Activated CD8-positive, alpha-beta T cell treated with anti-CD3 and anti-CD28 coated beads for 36 hours (primary cell): ENCODE data around the gene ZBTB2. TPM values are rescaled to one million over a fixed set of nuclear protein-coding genes. Genes with fewer than 3 reads are reported as not detected.

Experiments used
- ATAC-seq: fragments of 200-7000 bp; cut with Tn5 transposase; one replicate; pipeline ENCODE4 v1.10.0; 2021; ENCODE audit warnings: mild to moderate bottlenecking, moderate library complexity
- CTCF ChIA-PET: fragments of 350-600 bp; sonication (Branson Sonifier 250); formaldehyde crosslinking; loops from one replicate; lab custom pipeline; 2021; ENCODE audit warnings: antibody characterized with exemption; lab: Charles Lee
- POLR2A ChIA-PET: fragments of 350-600 bp; sonication (Branson Sonifier 250); formaldehyde crosslinking; loops from one replicate; lab custom pipeline; 2021; ENCODE audit warnings: antibody characterized with exemption; lab: Charles Lee
- DNase-seq: peaks from one replicate; pipeline ENCODE4 v3.0.0-alpha.2; 2020
- H3K27ac Mint-ChIP-seq: one replicate; pipeline ENCODE4 v1.8.0; 2021; ENCODE audit warnings: mild to moderate bottlenecking, mixed read lengths
- H3K27me3 Mint-ChIP-seq: one replicate; pipeline ENCODE4 v1.8.0; 2021; ENCODE audit warnings: mixed read lengths
- H3K36me3 Mint-ChIP-seq: one replicate; pipeline ENCODE4 v1.8.0; 2021; ENCODE audit warnings: low read depth, mixed read lengths
- H3K4me1 Mint-ChIP-seq: one replicate; pipeline ENCODE4 v1.8.0; 2021; ENCODE audit warnings: low read depth, mixed read lengths
- H3K4me3 Mint-ChIP-seq: one replicate; pipeline ENCODE4 v1.8.0; 2021; ENCODE audit warnings: mild to moderate bottlenecking, moderate library complexity, mixed read lengths
- H3K9me3 Mint-ChIP-seq: one replicate; pipeline ENCODE4 v1.8.0; 2021; ENCODE audit warnings: mixed read lengths
- intact Hi-C: fragments of 100-400 bp; cut with micrococcal nuclease; formaldehyde crosslinking; loops from one replicate; pipeline ENCODE4 v1.10.0; 2022
- total RNA-seq, 2 experiments: library from RNA; stranded (reverse); gene quantifications; one replicate each; pipeline ENCODE4 v1.2.3, GENCODE V29; 2021
- TF ChIP-seq, protein P1 (sequence below): fragments of 200-600 bp; IDR thresholded peaks from one replicate; pipeline ENCODE4 v1.8.0; 2022; ENCODE audit warnings: antibody characterized with exemption, mild to moderate bottlenecking

Gene ZBTB2
- total RNA-seq, 2 experiments from 2014 or later, result 16.5 to 16.7 TPM

DNA sequence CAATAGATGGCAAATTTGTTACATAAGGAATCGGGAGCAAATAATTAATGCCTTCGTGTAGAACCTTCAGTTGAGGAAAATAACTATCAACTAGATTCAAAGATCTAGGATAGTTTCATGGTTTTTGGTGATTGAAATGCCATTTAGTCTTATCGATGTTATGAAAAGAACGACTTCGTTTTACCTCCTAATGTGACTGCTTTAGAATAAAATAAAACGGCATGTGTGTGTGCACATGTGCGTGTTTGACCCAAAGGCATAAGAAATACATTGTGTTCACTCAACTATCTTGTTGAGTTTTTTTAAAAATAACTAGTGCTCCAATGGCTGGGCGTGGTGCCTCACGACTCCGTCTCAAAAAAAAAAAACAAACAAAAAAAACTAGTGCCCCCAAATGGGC is 37.6 kb downstream of the ZBTB2 start:
- Mint-ChIP-seq H3K36me3 (no peaks in the 10 kb centered on the region), H3K9me3 (no peaks in the 10 kb centered on the region), H3K4me1 (peaks cover 10% of the 10 kb centered on the region), H3K27me3 (no peaks in the 10 kb centered on the region), H3K4me3 (no peak overlapping the region), H3K27ac (no peak overlapping the region)
- CTCF ChIA-PET, result interaction anchor here (0.7 kb wide), 1 partner anchor 462 kb away, joined by 3 read pairs; no protein-coding TSS in a partner anchor
- POLR2A ChIA-PET, result no interaction called here
- intact Hi-C loops, result no loop called here
- TF ChIP-seq, protein P1, sequence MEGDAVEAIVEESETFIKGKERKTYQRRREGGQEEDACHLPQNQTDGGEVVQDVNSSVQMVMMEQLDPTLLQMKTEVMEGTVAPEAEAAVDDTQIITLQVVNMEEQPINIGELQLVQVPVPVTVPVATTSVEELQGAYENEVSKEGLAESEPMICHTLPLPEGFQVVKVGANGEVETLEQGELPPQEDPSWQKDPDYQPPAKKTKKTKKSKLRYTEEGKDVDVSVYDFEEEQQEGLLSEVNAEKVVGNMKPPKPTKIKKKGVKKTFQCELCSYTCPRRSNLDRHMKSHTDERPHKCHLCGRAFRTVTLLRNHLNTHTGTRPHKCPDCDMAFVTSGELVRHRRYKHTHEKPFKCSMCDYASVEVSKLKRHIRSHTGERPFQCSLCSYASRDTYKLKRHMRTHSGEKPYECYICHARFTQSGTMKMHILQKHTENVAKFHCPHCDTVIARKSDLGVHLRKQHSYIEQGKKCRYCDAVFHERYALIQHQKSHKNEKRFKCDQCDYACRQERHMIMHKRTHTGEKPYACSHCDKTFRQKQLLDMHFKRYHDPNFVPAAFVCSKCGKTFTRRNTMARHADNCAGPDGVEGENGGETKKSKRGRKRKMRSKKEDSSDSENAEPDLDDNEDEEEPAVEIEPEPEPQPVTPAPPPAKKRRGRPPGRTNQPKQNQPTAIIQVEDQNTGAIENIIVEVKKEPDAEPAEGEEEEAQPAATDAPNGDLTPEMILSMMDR, result no peak
- ATAC-seq, result no peak
- no peak for DNase-seq

DNA sequence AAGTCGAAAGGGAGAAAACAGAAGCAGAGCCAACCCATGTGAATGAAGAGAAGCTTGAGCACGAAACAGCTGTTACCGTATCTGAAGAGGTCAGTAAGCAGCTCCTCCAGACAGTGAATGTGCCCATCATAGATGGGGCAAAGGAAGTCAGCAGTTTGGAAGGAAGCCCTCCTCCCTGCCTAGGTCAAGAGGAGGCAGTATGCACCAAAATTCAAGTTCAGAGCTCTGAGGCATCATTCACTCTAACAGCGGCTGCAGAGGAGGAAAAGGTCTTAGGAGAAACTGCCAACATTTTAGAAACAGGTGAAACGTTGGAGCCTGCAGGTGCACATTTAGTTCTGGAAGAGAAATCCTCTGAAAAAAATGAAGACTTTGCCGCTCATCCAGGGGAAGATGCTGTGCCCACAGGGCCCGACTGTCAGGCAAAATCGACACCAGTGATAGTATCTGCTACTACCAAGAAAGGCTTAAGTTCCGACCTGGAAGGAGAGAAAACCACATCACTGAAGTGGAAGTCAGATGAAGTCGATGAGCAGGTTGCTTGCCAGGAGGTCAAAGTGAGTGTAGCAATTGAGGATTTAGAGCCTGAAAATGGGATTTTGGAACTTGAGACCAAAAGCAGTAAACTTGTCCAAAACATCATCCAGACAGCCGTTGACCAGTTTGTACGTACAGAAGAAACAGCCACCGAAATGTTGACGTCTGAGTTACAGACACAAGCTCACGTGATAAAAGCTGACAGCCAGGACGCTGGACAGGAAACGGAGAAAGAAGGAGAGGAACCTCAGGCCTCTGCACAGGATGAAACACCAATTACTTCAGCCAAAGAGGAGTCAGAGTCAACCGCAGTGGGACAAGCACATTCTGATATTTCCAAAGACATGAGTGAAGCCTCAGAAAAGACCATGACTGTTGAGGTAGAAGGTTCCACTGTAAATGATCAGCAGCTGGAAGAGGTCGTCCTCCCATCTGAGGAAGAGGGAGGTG is 38.7 kb downstream of the ZBTB2 start:
- no peak for ATAC-seq
- POLR2A ChIA-PET, result interaction anchor here (1.3 kb wide), 1 partner anchor 16 kb away, joined by 3 read pairs; no protein-coding TSS in a partner anchor
- Mint-ChIP-seq H3K4me1 (peaks cover under 1% of the 10 kb centered on the region), H3K9me3 (no peaks in the 10 kb centered on the region), H3K36me3 (no peaks in the 10 kb centered on the region), H3K4me3 (no peak overlapping the region), H3K27me3 (no peaks in the 10 kb centered on the region), H3K27ac (no peak overlapping the region)
- no peak for DNase-seq
- TF ChIP-seq, protein P1, result no peak
- CTCF ChIA-PET, result interaction anchor here (1.4 kb wide), 1 partner anchor 29 kb away, joined by 6 read pairs; no protein-coding TSS in a partner anchor
- intact Hi-C loops, result no loop called here

DNA sequence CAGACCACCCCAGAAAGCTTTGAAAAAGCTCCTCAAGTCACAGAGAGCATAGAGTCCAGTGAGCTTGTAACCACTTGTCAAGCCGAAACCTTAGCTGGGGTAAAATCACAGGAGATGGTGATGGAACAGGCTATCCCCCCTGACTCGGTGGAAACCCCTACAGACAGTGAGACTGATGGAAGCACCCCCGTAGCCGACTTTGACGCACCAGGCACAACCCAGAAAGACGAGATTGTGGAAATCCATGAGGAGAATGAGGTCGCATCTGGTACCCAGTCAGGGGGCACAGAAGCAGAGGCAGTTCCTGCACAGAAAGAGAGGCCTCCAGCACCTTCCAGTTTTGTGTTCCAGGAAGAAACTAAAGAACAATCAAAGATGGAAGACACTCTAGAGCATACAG is 39.6 kb downstream of the ZBTB2 start:
- ChIA-PET POLR2A (interaction anchor here (1.3 kb wide), 1 partner anchor 17 kb away, joined by 3 read pairs; no protein-coding TSS in a partner anchor), CTCF (interaction anchor here (1.3 kb wide), 1 partner anchor 27 kb away, joined by 6 read pairs; no protein-coding TSS in a partner anchor)
- H3K27me3 Mint-ChIP-seq, result no peaks in the 10 kb centered on the region
- no peaks in the 10 kb centered on the region for H3K4me1 Mint-ChIP-seq
- ATAC-seq (no peak), DNase-seq (no peak)
- TF ChIP-seq, protein P1, result no peak
- no peak overlapping the region for H3K27ac Mint-ChIP-seq
- H3K4me3 Mint-ChIP-seq, result no peak overlapping the region
- intact Hi-C loops, result no loop called here
- no peaks in the 10 kb centered on the region for H3K9me3 Mint-ChIP-seq
- H3K36me3 Mint-ChIP-seq, result no peaks in the 10 kb centered on the region

DNA sequence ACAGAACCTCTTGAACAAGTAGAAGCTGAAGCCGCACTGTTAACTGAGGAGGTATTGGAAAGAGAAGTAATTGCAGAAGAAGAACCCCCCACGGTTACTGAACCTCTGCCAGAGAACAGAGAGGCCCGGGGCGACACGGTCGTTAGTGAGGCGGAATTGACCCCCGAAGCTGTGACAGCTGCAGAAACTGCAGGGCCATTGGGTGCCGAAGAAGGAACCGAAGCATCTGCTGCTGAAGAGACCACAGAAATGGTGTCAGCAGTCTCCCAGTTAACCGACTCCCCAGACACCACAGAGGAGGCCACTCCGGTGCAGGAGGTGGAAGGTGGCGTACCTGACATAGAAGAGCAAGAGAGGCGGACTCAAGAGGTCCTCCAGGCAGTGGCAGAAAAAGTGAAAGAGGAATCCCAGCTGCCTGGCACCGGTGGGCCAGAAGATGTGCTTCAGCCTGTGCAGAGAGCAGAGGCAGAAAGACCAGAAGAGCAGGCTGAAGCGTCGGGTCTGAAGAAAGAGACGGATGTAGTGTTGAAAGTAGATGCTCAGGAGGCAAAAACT is 40.1 kb downstream of the ZBTB2 start:
- Mint-ChIP-seq H3K27ac (no peak overlapping the region), H3K9me3 (no peaks in the 10 kb centered on the region), H3K4me1 (no peaks in the 10 kb centered on the region), H3K4me3 (no peak overlapping the region), H3K36me3 (no peaks in the 10 kb centered on the region), H3K27me3 (no peaks in the 10 kb centered on the region)
- ChIA-PET CTCF (interaction anchor here (1.3 kb wide), 1 partner anchor 27 kb away, joined by 6 read pairs; no protein-coding TSS in a partner anchor), POLR2A (no interaction called here)
- intact Hi-C loops, result no loop called here
- TF ChIP-seq, protein P1, result no peak
- ATAC-seq (no peak), DNase-seq (no peak)
